Thyroid gland (tissue), 4 donors: ENCODE data around the gene SMYD2. TPM values are rescaled to one million over a fixed set of nuclear protein-coding genes. Genes with fewer than 3 reads are reported as not detected.

Experiments
- DNase-seq, 2 donors: peaks; one replicate each; pipeline ENCODE4 v3.0.0-alpha.2; 2019
- H3K27ac ChIP-seq, 3 donors: fragments of 200-600 bp; sonication (generic); 1 replicate in 2 of 3; 2 replicates in 1 of 3; pipeline ENCODE4 v1.5.1; 2016 to 2019; ENCODE audit warnings: mild to moderate bottlenecking in 1 of 3, moderate library complexity in 1 of 3
- H3K27me3 ChIP-seq: fragments of 200-600 bp; sonication (generic); one replicate; pipeline ENCODE4 v1.5.1; 2019
- H3K36me3 ChIP-seq, 2 donors: fragments of 200-600 bp; sonication (generic); one replicate each; pipeline ENCODE4 v1.5.1; 2016 to 2019
- H3K4me1 ChIP-seq, 2 donors: fragments of 200-600 bp; sonication (generic); one replicate each; pipeline ENCODE4 v1.5.1; 2017 to 2019
- H3K4me3 ChIP-seq, 3 donors: fragments of 200-600 bp; sonication (generic); replicated peaks in 1 of 3; 1 replicate in 2 of 3; 2 replicates in 1 of 3; pipeline ENCODE4 v1.5.1; 2016; ENCODE audit warnings: mild to moderate bottlenecking in 1 of 3
- H3K9me3 ChIP-seq: fragments of 200-600 bp; sonication (generic); one replicate; pipeline ENCODE4 v1.5.1; 2017
- CTCF ChIP-seq, 6 experiments: fragments of 200-600 bp in 3 of 6; fragments of 450-650 bp in 3 of 6; sonication (generic) in 3 of 6; IDR thresholded peaks; one replicate each; pipeline ENCODE4 v1.5.1; 2016 to 2019; ENCODE audit warnings: antibody characterized with exemption in 6 of 6, mild to moderate bottlenecking in 2 of 6, inconsistent platforms in 1 of 6, moderate library complexity in 1 of 6
- POLR2A ChIP-seq, 2 donors: fragments of 450-650 bp; IDR thresholded peaks; one replicate each; pipeline ENCODE4 v1.6.1; 2017; ENCODE audit warnings: antibody characterized with exemption in 2 of 2, mild to moderate bottlenecking in 2 of 2, moderate library complexity in 1 of 2
- WGBS, 2 donors: methylation state at CpG; one replicate each; pipeline ENCODE4 v1.1.5; 2017; 5-methylcytosine and 5-hydroxymethylcytosine counted together
- intact Hi-C: fragments of 100-400 bp; cut with DNase I; formaldehyde crosslinking; loops from one replicate; pipeline ENCODE4 v1.15.1; 2023
- total RNA-seq, 4 donors: library from RNA; depleted of rRNA; stranded (reverse); fragments of >200 nt; gene quantifications; one replicate each; pipeline ENCODE4 v1.2.3, GENCODE V29; 2016

SMYD2 gene
- total RNA-seq, 4 donors from 2014 or later: 37.6 to 56.1 (median 44.5) TPM

GRCh38 chr1:214317734-214318133 is 36.8 kb downstream of the SMYD2 start:
- Histone ChIP-seq H3K27ac (no peak overlapping the region), H3K9me3 (no peaks in the 10 kb centered on the region), H3K4me3 (no peak overlapping the region), H3K4me1 (no peaks in the 10 kb centered on the region), H3K36me3 (peaks cover 0 to 4% of the 10 kb centered on the region in 2 donors), H3K27me3 (no peaks in the 10 kb centered on the region)
- intact Hi-C loops: no loop called here
- no peak for TF ChIP-seq CTCF (IDR thresholded peaks at IDR 0.05)
- no peak for TF ChIP-seq POLR2A (IDR thresholded peaks at IDR 0.05)
- WGBS, 2 donors: 77 to 80% methylated on average over 5 of the region's 5 CpGs
- no peak for DNase-seq

- WGBS, 2 donors: 66 to 68% methylated on average over 6 of the region's 6 CpGs
- Histone ChIP-seq H3K9me3 (no peaks in the 10 kb centered on the region), H3K27me3 (no peaks in the 10 kb centered on the region), H3K4me3 (no peak overlapping the region), H3K27ac (no peak overlapping the region), H3K4me1 (no peaks in the 10 kb centered on the region), H3K36me3 (peaks cover 0 to 4% of the 10 kb centered on the region in 2 donors)
- TF ChIP-seq POLR2A (IDR thresholded peaks at IDR 0.05) (no peak), CTCF (IDR thresholded peaks at IDR 0.05) (no peak)
- intact Hi-C loops: no loop called here
- DNase-seq: no peak
Measured at GRCh38 chr1:214318356-214318755, 37.4 kb downstream of the SMYD2 start.

GRCh38 chr1:214318956-214319736 is 38.2 kb downstream of the SMYD2 start:
- intact Hi-C loops: no loop called here
- Histone ChIP-seq H3K36me3 (peaks cover 0 to 4% of the 10 kb centered on the region in 2 donors), H3K27ac (no peak overlapping the region), H3K9me3 (no peaks in the 10 kb centered on the region), H3K4me1 (no peaks in the 10 kb centered on the region), H3K27me3 (no peaks in the 10 kb centered on the region), H3K4me3 (no peak overlapping the region)
- TF ChIP-seq POLR2A (IDR thresholded peaks at IDR 0.05) (no peak), CTCF (IDR thresholded peaks at IDR 0.05) (no peak)
- no peak for DNase-seq
- 88 to 89% methylated on average over 10 of the region's 10 CpGs for WGBS, 2 donors

GRCh38 chr1:214319938-214320337 is 39.0 kb downstream of the SMYD2 start:
- intact Hi-C loops: no loop called here
- no peak for DNase-seq
- Histone ChIP-seq H3K27me3 (no peaks in the 10 kb centered on the region), H3K27ac (no peak overlapping the region), H3K4me3 (no peak overlapping the region), H3K36me3 (peaks cover 0 to 4% of the 10 kb centered on the region in 2 donors), H3K9me3 (no peaks in the 10 kb centered on the region), H3K4me1 (no peaks in the 10 kb centered on the region)
- TF ChIP-seq CTCF (IDR thresholded peaks at IDR 0.05): peak in 1 of 6 experiments; percentile 20
- TF ChIP-seq POLR2A (IDR thresholded peaks at IDR 0.05): no peak
- WGBS, 2 donors: 92 to 94% methylated on average over 5 of the region's 5 CpGs

- Histone ChIP-seq H3K27ac (no peak overlapping the region), H3K36me3 (peaks cover 0 to 4% of the 10 kb centered on the region in 2 donors), H3K4me1 (no peaks in the 10 kb centered on the region), H3K27me3 (no peaks in the 10 kb centered on the region), H3K9me3 (no peaks in the 10 kb centered on the region), H3K4me3 (no peak overlapping the region)
- intact Hi-C loops: no loop called here
- DNase-seq: no peak
- 74 to 75% methylated on average over 5 of the region's 5 CpGs for WGBS, 2 donors
- no peak for TF ChIP-seq POLR2A (IDR thresholded peaks at IDR 0.05)
- no peak for TF ChIP-seq CTCF (IDR thresholded peaks at IDR 0.05)
Measured at GRCh38 chr1:214321705-214322453, 40.9 kb downstream of the SMYD2 start.
